Endothelial cell of umbilical vein (primary cell): Measurements from ENCODE around the gene RTL10. TPM values are rescaled to one million over a fixed set of nuclear protein-coding genes. Genes with fewer than 3 reads are reported as not detected.

Source experiments
- BruUV-seq: library from RNA; stranded (reverse); fragments of 400-500 nt; replicated peaks from 2 replicates; lab custom pipeline; 2021; lab: Mats Ljungman, UMichigan
- CTCF ChIA-PET: fragments of 300-600, 350-600 bp; sonication (Branson Sonifier 250); formaldehyde crosslinking; loops from one replicate; lab custom pipeline; 2021; ENCODE audit warnings: antibody characterized with exemption, inconsistent platforms; lab: Charles Lee
- POLR2A ChIA-PET: fragments of 300-600, 350-600 bp; sonication (Branson Sonifier 250); formaldehyde crosslinking; loops from one replicate; lab custom pipeline; 2021; ENCODE audit warnings: antibody characterized with exemption, inconsistent platforms; lab: Charles Lee
- DNase-seq: peaks from one replicate; pipeline ENCODE4 v3.0.0-alpha.2; 2011; ENCODE audit warnings: low read depth, low spot score
- FAIRE-seq: peaks from 2 replicates; lab custom pipeline; 2011; peaks lifted over from hg19 to GRCh38; lab: Jason Lieb, UNC
- H2AFZ ChIP-seq: 2 replicates; pipeline ENCODE4 v1.6.0; 2012; ENCODE audit warnings: low read depth, low read length, control low read depth, inconsistent platforms
- H3K27ac ChIP-seq: 2 replicates; pipeline ENCODE4 v1.5.1; 2011; ENCODE audit warnings: low read depth, mild to moderate bottlenecking, control low read depth, low read length, moderate library complexity; ENCODE audit not compliant: insufficient read depth
- H3K27me3 ChIP-seq, 2 experiments: 2 replicates each; pipeline versions ENCODE4 v1.6.0 to v1.6.1; 2011; ENCODE audit warnings: low read length in 2 of 2, mixed read lengths in 1 of 2; ENCODE audit not compliant: control insufficient read depth in 2 of 2, insufficient read depth in 2 of 2
- H3K36me3 ChIP-seq, 2 experiments: 2 replicates in 1 of 2; 3 replicates in 1 of 2; pipeline ENCODE4 v1.5.1; 2011; ENCODE audit warnings: low read length in 2 of 2, mild to moderate bottlenecking in 1 of 2, moderate library complexity in 1 of 2; ENCODE audit not compliant: control insufficient read depth in 2 of 2, insufficient read depth in 2 of 2; ENCODE audit errors: extremely low read depth in 1 of 2
- H3K4me1 ChIP-seq: 3 replicates; pipeline ENCODE4 v1.5.1; 2011; ENCODE audit warnings: mild to moderate bottlenecking, low read length; ENCODE audit not compliant: control insufficient read depth, insufficient read depth; ENCODE audit errors: extremely low read depth
- H3K4me2 ChIP-seq: 2 replicates; pipeline ENCODE4 v1.6.1; 2011; ENCODE audit warnings: low read length, control low read depth, mixed read lengths; ENCODE audit not compliant: insufficient read depth
- H3K4me3 ChIP-seq, 3 experiments: fragments of 200-600 bp in 1 of 3; sonication (generic), shearing (Covaris generic) in 1 of 3; replicated peaks in 1 of 3; 2 replicates each; pipeline ENCODE4 v1.5.1; 2011 to 2016; ENCODE audit warnings: control low read depth in 3 of 3, low read length in 3 of 3, mild to moderate bottlenecking in 2 of 3, inconsistent platforms in 1 of 3, low read depth in 1 of 3, moderate library complexity in 1 of 3; ENCODE audit not compliant: insufficient read depth in 1 of 3
- H3K79me2 ChIP-seq: 2 replicates; pipeline ENCODE4 v1.6.0; 2012; ENCODE audit warnings: low read length, inconsistent platforms; ENCODE audit not compliant: control insufficient read depth, insufficient read depth
- H3K9ac ChIP-seq: replicated peaks from 2 replicates; pipeline ENCODE3; 2011; ENCODE audit warnings: low read length, control low read depth; ENCODE audit not compliant: insufficient read depth; ENCODE audit errors: extremely low read depth
- H3K9me1 ChIP-seq: replicated peaks from 3 replicates; pipeline ENCODE4 v1.6.0; 2011; ENCODE audit warnings: mild to moderate bottlenecking, low read length; ENCODE audit not compliant: control insufficient read depth, insufficient read depth; ENCODE audit errors: extremely low read depth
- H3K9me3 ChIP-seq: replicated peaks from 2 replicates; pipeline ENCODE4 v1.5.1; 2012; ENCODE audit warnings: low read length, inconsistent platforms; ENCODE audit not compliant: control insufficient read depth, insufficient read depth
- H4K20me1 ChIP-seq: replicated peaks from 2 replicates; pipeline ENCODE3; 2011; ENCODE audit warnings: mild to moderate bottlenecking, low read length; ENCODE audit not compliant: control insufficient read depth, insufficient read depth; ENCODE audit errors: extremely low read depth
- EZH2 ChIP-seq: IDR thresholded peaks from 2 replicates; pipeline ENCODE4 v1.6.1; 2012; ENCODE audit warnings: borderline replicate concordance, low read depth, mild to moderate bottlenecking, moderate library complexity, low read length, inconsistent platforms; ENCODE audit not compliant: severe bottlenecking
- FOS ChIP-seq: IDR thresholded peaks from 2 replicates; pipeline ENCODE4 v1.6.1; 2011; ENCODE audit warnings: mild to moderate bottlenecking, low read length, moderate library complexity, borderline replicate concordance; ENCODE audit not compliant: insufficient read depth
- GATA2 ChIP-seq: IDR thresholded peaks from 2 replicates; pipeline ENCODE4 v1.7.0; 2011; ENCODE audit warnings: low read depth, mild to moderate bottlenecking, moderate library complexity, mixed read lengths, low read length; ENCODE audit not compliant: insufficient read length, insufficient read depth
- JUN ChIP-seq: IDR thresholded peaks from 2 replicates; pipeline ENCODE4 v1.6.1; 2011; ENCODE audit warnings: borderline replicate concordance, low read depth; ENCODE audit not compliant: insufficient read length, insufficient read depth
- MYC ChIP-seq: IDR thresholded peaks from one replicate; pipeline ENCODE4 v1.6.1; 2011; ENCODE audit warnings: mild to moderate bottlenecking, low read depth, low read length
- POLR2A ChIP-seq: IDR thresholded peaks from 2 replicates; pipeline ENCODE4 v1.6.1; 2012; ENCODE audit warnings: low read depth, mild to moderate bottlenecking, control low read depth, low read length
- POLR2AphosphoS5 ChIP-seq: IDR thresholded peaks from 2 replicates; pipeline ENCODE4 v1.6.1; 2012; ENCODE audit warnings: low read depth, mild to moderate bottlenecking, control low read depth, low read length, moderate library complexity; ENCODE audit not compliant: insufficient read depth
- dilution Hi-C: fragments of 300-500 bp; cut with MboI; formaldehyde crosslinking; loops from one replicate; pipeline ENCODE4 v1.15.0; 2019; ENCODE audit warnings: low sequenced_read_pairs; ENCODE audit not compliant: extremely low pct_ligation_motif_present
- intact Hi-C: fragments of 100-400 bp; cut with micrococcal nuclease; formaldehyde crosslinking; loops from one replicate; pipeline ENCODE4 v1.10.0; 2022
- polyA plus RNA-seq, 4 experiments: library from polyadenylated mRNA; depleted of rRNA in 3 of 4; stranded (reverse) in 3 of 4; unstranded in 1 of 4; fragments of >200 nt; gene quantifications; 2 replicates each; pipeline versions ENCODE4 v1.2.1 to v1.2.3, GENCODE V29; 2011 to 2012; ENCODE audit warnings: missing spikeins in 1 of 4
- total RNA-seq: library from RNA; stranded (reverse); gene quantifications from 2 replicates; pipeline ENCODE4 v1.2.3, GENCODE V29; 2021
- TF ChIP-seq, protein P1 (sequence below): IDR thresholded peaks from 2 replicates; pipeline ENCODE4 v1.6.1; 2011; ENCODE audit not compliant: insufficient read depth, insufficient read length
- TF ChIP-seq, protein P2 (sequence below), 2 donors: IDR thresholded peaks; 1 replicate in 1 of 2; 2 replicates in 1 of 2; pipeline ENCODE4 v1.5.1; 2011; ENCODE audit warnings: low read length in 2 of 2, mild to moderate bottlenecking in 2 of 2, moderate library complexity in 2 of 2, control low read depth in 1 of 2, inconsistent platforms in 1 of 2, low read depth in 1 of 2; ENCODE audit not compliant: insufficient read depth in 1 of 2; ENCODE audit errors: extremely low read depth in 1 of 2

RTL10 gene
- total and polyA plus RNA-seq, 2 donors (not counting 3 experiments of a cell fraction or from before 2014, with no cell fraction given): 31.9 to 40.8 TPM

DNA sequence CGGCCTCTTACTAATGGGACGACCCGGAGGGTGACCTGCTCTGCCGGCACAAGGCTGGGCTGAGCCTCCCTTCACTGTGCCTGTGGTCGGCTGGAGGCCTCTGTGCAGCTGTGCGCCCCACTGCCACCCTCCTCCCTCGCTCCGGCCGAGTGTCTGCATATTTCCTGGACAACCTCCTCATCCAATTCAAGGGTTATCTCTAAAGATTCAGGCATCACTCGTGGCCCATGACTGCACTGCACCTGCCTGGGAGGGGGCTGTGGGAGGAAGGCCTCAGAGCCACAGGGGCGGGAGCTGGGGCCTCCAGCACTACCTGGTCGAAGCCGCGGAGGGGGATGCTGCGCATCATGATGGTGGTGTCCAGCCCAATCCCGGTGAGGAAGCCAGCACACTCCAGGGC lies 43.1 kb upstream of the RTL10 start:
- H3K4me1 ChIP-seq: peaks cover 16% of the 10 kb centered on the region
- no peaks in the 10 kb centered on the region for H3K27me3 ChIP-seq
- H3K79me2 ChIP-seq: no peaks in the 10 kb centered on the region
- no peaks in the 10 kb centered on the region for H3K9me1 ChIP-seq
- no peaks in the 10 kb centered on the region for H4K20me1 ChIP-seq
- no peak overlapping the region for H3K4me3 ChIP-seq
- H2AFZ ChIP-seq: no peak overlapping the region
- intact Hi-C loops: no loop called here
- H3K9ac ChIP-seq: no peak overlapping the region
- TF ChIP-seq, protein P1, sequence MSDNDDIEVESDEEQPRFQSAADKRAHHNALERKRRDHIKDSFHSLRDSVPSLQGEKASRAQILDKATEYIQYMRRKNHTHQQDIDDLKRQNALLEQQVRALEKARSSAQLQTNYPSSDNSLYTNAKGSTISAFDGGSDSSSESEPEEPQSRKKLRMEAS: no peak
- TF ChIP-seq EZH2 (no peak), JUN (no peak)
- no peak for DNase-seq
- H3K9me3 ChIP-seq: no peaks in the 10 kb centered on the region
- dilution Hi-C loops: no loop called here
- no peak overlapping the region for H3K4me2 ChIP-seq
- POLR2A ChIA-PET: interaction anchor here (0.7 kb wide), 1 partner anchor 15 kb away, joined by 5 read pairs; no protein-coding TSS in a partner anchor
- FAIRE-seq: no peak
- H3K27ac ChIP-seq: no peak overlapping the region
- CTCF ChIA-PET: interaction anchor here (0.9 to 4.2 kb wide), 4 partner anchors 10 to 166 kb away, joined by 3 to 36 read pairs (median 8); no protein-coding TSS in a partner anchor
- H3K36me3 ChIP-seq: peaks cover 0 to 12% of the 10 kb centered on the region in 2 experiments
- BruUV-seq: no TSS peak

DNA sequence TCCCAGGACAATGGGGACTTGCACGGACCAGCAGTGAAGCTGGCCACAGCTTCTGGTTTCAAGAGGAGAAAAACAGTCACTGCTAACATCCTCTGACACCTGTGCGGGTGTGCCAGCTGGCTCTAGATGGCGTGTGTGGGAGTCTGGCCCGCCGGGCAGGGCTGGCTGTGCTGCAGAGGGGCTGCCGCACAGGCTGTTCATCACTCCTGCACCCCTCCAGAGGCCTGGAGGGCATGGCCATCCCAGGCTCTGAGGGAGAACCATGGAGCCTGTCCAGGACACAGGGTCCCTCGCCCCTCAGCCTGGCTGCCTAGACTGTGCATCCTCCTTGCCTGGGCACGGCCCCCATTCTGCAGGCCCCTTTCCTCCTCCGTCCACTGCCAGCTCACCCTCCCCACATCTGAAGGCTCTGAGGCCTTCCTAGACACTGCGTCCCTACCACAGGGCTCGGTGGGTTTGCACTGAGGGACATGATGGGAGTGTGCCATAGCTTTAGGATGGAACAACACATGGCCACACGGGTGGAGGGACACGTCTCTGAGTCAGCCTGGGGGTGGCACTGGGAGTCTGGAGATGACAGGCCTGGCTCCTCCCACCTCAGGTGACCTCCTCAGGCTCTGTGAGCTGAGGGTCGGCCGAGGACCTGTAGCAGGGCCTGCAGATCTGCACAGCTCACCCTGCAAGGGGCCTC lies 42.1 kb upstream of the RTL10 start:
- H3K4me1 ChIP-seq: peaks cover 25% of the 10 kb centered on the region
- no TSS peak for BruUV-seq
- no peak overlapping the region for H3K4me3 ChIP-seq
- POLR2A ChIA-PET: no interaction called here
- TF ChIP-seq GATA2: no peak
- TF ChIP-seq EZH2: no peak
- TF ChIP-seq, protein P1: no peak
- TF ChIP-seq MYC: no peak
- TF ChIP-seq POLR2A: no peak
- TF ChIP-seq FOS: no peak
- TF ChIP-seq, protein P2, sequence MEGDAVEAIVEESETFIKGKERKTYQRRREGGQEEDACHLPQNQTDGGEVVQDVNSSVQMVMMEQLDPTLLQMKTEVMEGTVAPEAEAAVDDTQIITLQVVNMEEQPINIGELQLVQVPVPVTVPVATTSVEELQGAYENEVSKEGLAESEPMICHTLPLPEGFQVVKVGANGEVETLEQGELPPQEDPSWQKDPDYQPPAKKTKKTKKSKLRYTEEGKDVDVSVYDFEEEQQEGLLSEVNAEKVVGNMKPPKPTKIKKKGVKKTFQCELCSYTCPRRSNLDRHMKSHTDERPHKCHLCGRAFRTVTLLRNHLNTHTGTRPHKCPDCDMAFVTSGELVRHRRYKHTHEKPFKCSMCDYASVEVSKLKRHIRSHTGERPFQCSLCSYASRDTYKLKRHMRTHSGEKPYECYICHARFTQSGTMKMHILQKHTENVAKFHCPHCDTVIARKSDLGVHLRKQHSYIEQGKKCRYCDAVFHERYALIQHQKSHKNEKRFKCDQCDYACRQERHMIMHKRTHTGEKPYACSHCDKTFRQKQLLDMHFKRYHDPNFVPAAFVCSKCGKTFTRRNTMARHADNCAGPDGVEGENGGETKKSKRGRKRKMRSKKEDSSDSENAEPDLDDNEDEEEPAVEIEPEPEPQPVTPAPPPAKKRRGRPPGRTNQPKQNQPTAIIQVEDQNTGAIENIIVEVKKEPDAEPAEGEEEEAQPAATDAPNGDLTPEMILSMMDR (IDR thresholded peaks at IDR 0.05; ENCODE audit: extremely low read depth in 1 of 2, insufficient read depth in 1 of 2, low read depth in 1 of 2, low read length in 2 of 2): no peak
- TF ChIP-seq JUN: no peak
- no peak for TF ChIP-seq POLR2AphosphoS5
- no peak for FAIRE-seq
- H3K36me3 ChIP-seq: peaks cover 0 to 12% of the 10 kb centered on the region in 2 experiments
- DNase-seq: no peak
- no peaks in the 10 kb centered on the region for H3K9me3 ChIP-seq
- dilution Hi-C loops: no loop called here
- CTCF ChIA-PET: interaction anchor here (1.0 to 4.2 kb wide), 5 partner anchors 10 to 165 kb away, joined by 3 to 36 read pairs (median 4); no protein-coding TSS in a partner anchor
- no peak overlapping the region for H3K9ac ChIP-seq
- H3K27ac ChIP-seq: no peak overlapping the region
- H3K4me2 ChIP-seq: no peak overlapping the region
- H2AFZ ChIP-seq: no peak overlapping the region
- H3K79me2 ChIP-seq: no peaks in the 10 kb centered on the region
- H4K20me1 ChIP-seq: no peaks in the 10 kb centered on the region
- intact Hi-C loops: no loop called here
- no peaks in the 10 kb centered on the region for H3K9me1 ChIP-seq
- H3K27me3 ChIP-seq: no peaks in the 10 kb centered on the region
